Natural killer cell (primary cell): ENCODE results near the gene CSF2RB. TPM values are rescaled to one million over a fixed set of nuclear protein-coding genes. Genes with fewer than 3 reads are reported as not detected.
A peak's percentile ranks its signal among the peaks of the same experiment; 100 is the strongest.

ENCODE experiments used
- ATAC-seq, 3 donors: fragments of 150-1000 bp in 2 of 3; fragments of 200-7000 bp in 1 of 3; cut with Tn5 transposase; 1 replicate in 1 of 3; 2 replicates in 2 of 3; pipeline ENCODE4 v1.10.0; 2021; ENCODE audit warnings: mild to moderate bottlenecking in 2 of 3, moderate library complexity in 2 of 3
- DNase-seq, 2 donors: peaks; one replicate each; pipeline versions ENCODE4 v3.0.0 to v3.0.0-alpha.2; 2013 to 2021; ENCODE audit warnings: mixed read lengths in 1 of 2
- H3K27ac ChIP-seq: one replicate; pipeline ENCODE4 v1.5.1; 2013; ENCODE audit warnings: mild to moderate bottlenecking, low read length
- H3K27me3 ChIP-seq: one replicate; pipeline ENCODE4 v1.6.1; 2013; ENCODE audit warnings: low read length; ENCODE audit not compliant: control insufficient read depth, insufficient read depth
- H3K36me3 ChIP-seq: one replicate; pipeline ENCODE4 v1.6.1; 2013; ENCODE audit warnings: low read length; ENCODE audit not compliant: control insufficient read depth, insufficient read depth
- H3K4me1 ChIP-seq: one replicate; pipeline ENCODE4 v1.6.1; 2013; ENCODE audit warnings: low read length; ENCODE audit not compliant: control insufficient read depth, insufficient read depth
- H3K4me3 ChIP-seq: one replicate; pipeline ENCODE4 v1.5.1; 2013; ENCODE audit warnings: low read length
- H3K9me3 ChIP-seq: one replicate; pipeline ENCODE4 v1.6.1; 2013; ENCODE audit warnings: low read length; ENCODE audit not compliant: control insufficient read depth, insufficient read depth
- H3K27ac Mint-ChIP-seq, 2 donors: one replicate each; pipeline ENCODE4 v1.8.0; 2022; ENCODE audit warnings: mild to moderate bottlenecking in 2 of 2, mixed read lengths in 2 of 2, moderate library complexity in 1 of 2
- H3K27me3 Mint-ChIP-seq, 2 donors: one replicate each; pipeline ENCODE4 v1.8.0; 2022; ENCODE audit warnings: low read depth in 2 of 2, mixed read lengths in 2 of 2
- H3K36me3 Mint-ChIP-seq: one replicate; pipeline ENCODE4 v1.8.0; 2022; ENCODE audit warnings: mixed read lengths
- H3K4me1 Mint-ChIP-seq, 2 donors: one replicate each; pipeline ENCODE4 v1.8.0; 2022; ENCODE audit warnings: mixed read lengths in 2 of 2
- H3K4me3 Mint-ChIP-seq: one replicate; pipeline ENCODE4 v1.8.0; 2022; ENCODE audit warnings: mild to moderate bottlenecking, moderate library complexity, mixed read lengths
- H3K9me3 Mint-ChIP-seq, 2 donors: one replicate each; pipeline ENCODE4 v1.8.0; 2022; ENCODE audit warnings: mixed read lengths in 2 of 2
- CTCF ChIP-seq: fragments of 200-600 bp; IDR thresholded peaks from one replicate; pipeline ENCODE4 v1.8.0; 2022; ENCODE audit warnings: antibody characterized with exemption
- WGBS: methylation state at CpG from one replicate; pipeline ENCODE4 v1.1.7; 2013; ENCODE audit warnings: missing lambda C conversion rate; ENCODE audit not compliant: insufficient coverage; 5-methylcytosine and 5-hydroxymethylcytosine counted together
- intact Hi-C: fragments of 100-400 bp; cut with micrococcal nuclease; formaldehyde crosslinking; loops from one replicate; pipeline ENCODE4 v1.14.2; 2022
- total RNA-seq, 4 donors: library from RNA; stranded (reverse); fragments of 120-200 nt in 1 of 4; gene quantifications; one replicate each; pipeline versions ENCODE4 v1.2.3 to v1.2.4, GENCODE V29; 2013 to 2022

CSF2RB gene
- total RNA-seq, 3 donors from 2014 or later (not counting 1 experiment from before 2014, with no cell fraction given), result 3.8 to 274 (median 8.2) TPM

GRCh38 chr22:36879775-36880174 lies 33.7 kb upstream of the CSF2RB start:
- no peaks in the 10 kb centered on the region for H3K4me1 Mint-ChIP-seq
- intact Hi-C loops, result no loop called here
- peaks cover 19% of the 10 kb centered on the region for H3K9me3 ChIP-seq
- peaks cover 9 to 20% of the 10 kb centered on the region in 2 donors for H3K27me3 Mint-ChIP-seq
- H3K4me3 Mint-ChIP-seq, result no peak overlapping the region
- no peak overlapping the region for H3K27ac Mint-ChIP-seq
- H3K9me3 Mint-ChIP-seq, result peaks cover 3 to 11% of the 10 kb centered on the region in 2 donors
- WGBS, result 98% methylated on average over 7 of the region's 7 CpGs
- H3K4me3 ChIP-seq, result no peak overlapping the region
- H3K27me3 ChIP-seq, result no peaks in the 10 kb centered on the region
- H3K4me1 ChIP-seq, result no peaks in the 10 kb centered on the region
- ATAC-seq (no peak), DNase-seq (no peak)
- no peak for TF ChIP-seq CTCF
- peaks cover 19% of the 10 kb centered on the region for H3K36me3 Mint-ChIP-seq
- no peak overlapping the region for H3K27ac ChIP-seq
- H3K36me3 ChIP-seq, result no peaks in the 10 kb centered on the region

- no peaks in the 10 kb centered on the region for H3K4me1 ChIP-seq
- H3K4me3 Mint-ChIP-seq, result no peak overlapping the region
These were observed 31.8 kb upstream of the CSF2RB start for GRCh38 chr22:36881504-36882245.

GRCh38 chr22:36884349-36885158 lies 28.9 kb upstream of the CSF2RB start:
- Mint-ChIP-seq H3K4me1 (no peaks in the 10 kb centered on the region), H3K4me3 (no peak overlapping the region), H3K9me3 (peaks cover 3 to 11% of the 10 kb centered on the region in 2 donors), H3K36me3 (peaks cover 19% of the 10 kb centered on the region), H3K27me3 (peaks cover 18 to 28% of the 10 kb centered on the region in 2 donors), H3K27ac (no peak overlapping the region)
- no peaks in the 10 kb centered on the region for H3K27me3 ChIP-seq
- TF ChIP-seq CTCF, result no peak
- H3K4me1 ChIP-seq, result no peaks in the 10 kb centered on the region
- WGBS, result 94% methylated on average over 3 of the region's 5 CpGs
- no peak for DNase-seq
- H3K27ac ChIP-seq, result no peak overlapping the region
- intact Hi-C loops, result no loop called here
- H3K4me3 ChIP-seq, result no peak overlapping the region
- H3K9me3 ChIP-seq, result peaks cover 19% of the 10 kb centered on the region
- ATAC-seq, result peak in 1 of 3 donors; percentile 70
- no peaks in the 10 kb centered on the region for H3K36me3 ChIP-seq

More at GRCh38 chr22:36881504-36882245, 31.8 kb upstream of the CSF2RB start:
- peaks cover 3 to 11% of the 10 kb centered on the region in 2 donors for H3K9me3 Mint-ChIP-seq
- no peak overlapping the region for H3K4me3 ChIP-seq
- H3K36me3 ChIP-seq, result no peaks in the 10 kb centered on the region
- TF ChIP-seq CTCF, result no peak
- no peaks in the 10 kb centered on the region for H3K27me3 ChIP-seq
- peaks cover 12 to 28% of the 10 kb centered on the region in 2 donors for H3K27me3 Mint-ChIP-seq
- ATAC-seq, result no peak
- no peaks in the 10 kb centered on the region for H3K4me1 Mint-ChIP-seq
- no peak overlapping the region for H3K27ac Mint-ChIP-seq
- WGBS, result no CpG with 5 or more reads among the region's 1 CpG
- H3K9me3 ChIP-seq, result peaks cover 19% of the 10 kb centered on the region
- DNase-seq, result peak in 1 of 2 donors; percentile 17
- H3K27ac ChIP-seq, result no peak overlapping the region
- peaks cover 19% of the 10 kb centered on the region for H3K36me3 Mint-ChIP-seq
- intact Hi-C loops, result no loop called here
